Osteocyte (in vitro differentiated cells): ENCODE data around the gene FAM98B. TPM values are rescaled to one million over a fixed set of nuclear protein-coding genes. Genes with fewer than 3 reads are reported as not detected.

Experiments used
- DNase-seq: peaks from one replicate; pipeline ENCODE4 v3.0.0; 2021; ENCODE audit warnings: mixed read lengths; ENCODE audit not compliant: unreplicated experiment; ENCODE audit errors: extremely low spot score
- H3K27ac Mint-ChIP-seq: one replicate; pipeline ENCODE4 v1.8.0; 2021; ENCODE audit warnings: mild to moderate bottlenecking, mixed read lengths; ENCODE audit not compliant: unreplicated experiment
- H3K27me3 Mint-ChIP-seq: one replicate; pipeline ENCODE4 v1.8.0; 2021; ENCODE audit warnings: mixed read lengths; ENCODE audit not compliant: unreplicated experiment
- H3K36me3 Mint-ChIP-seq: one replicate; pipeline ENCODE4 v1.8.0; 2021; ENCODE audit warnings: mixed read lengths; ENCODE audit not compliant: unreplicated experiment
- H3K4me1 Mint-ChIP-seq: one replicate; pipeline ENCODE4 v1.8.0; 2021; ENCODE audit warnings: mixed read lengths; ENCODE audit not compliant: unreplicated experiment
- H3K4me3 Mint-ChIP-seq: one replicate; pipeline ENCODE4 v1.8.0; 2021; ENCODE audit warnings: mild to moderate bottlenecking, moderate library complexity, mixed read lengths; ENCODE audit not compliant: unreplicated experiment
- H3K9me3 Mint-ChIP-seq: one replicate; pipeline ENCODE4 v1.8.0; 2021; ENCODE audit warnings: mixed read lengths; ENCODE audit not compliant: unreplicated experiment
- total RNA-seq: library from RNA; stranded (reverse); gene quantifications from 2 replicates; pipeline ENCODE4 v1.2.1, GENCODE V29; 2021
- TF ChIP-seq, protein P1 (sequence below): fragments of 200-600 bp; sonication (generic); IDR thresholded peaks from 2 replicates; pipeline ENCODE4 v1.5.0; 2021; ENCODE audit warnings: antibody characterized with exemption, mild to moderate bottlenecking, moderate library complexity

Gene FAM98B
- total RNA-seq, 1 donor from 2014 or later: 19.3 TPM

DNA sequence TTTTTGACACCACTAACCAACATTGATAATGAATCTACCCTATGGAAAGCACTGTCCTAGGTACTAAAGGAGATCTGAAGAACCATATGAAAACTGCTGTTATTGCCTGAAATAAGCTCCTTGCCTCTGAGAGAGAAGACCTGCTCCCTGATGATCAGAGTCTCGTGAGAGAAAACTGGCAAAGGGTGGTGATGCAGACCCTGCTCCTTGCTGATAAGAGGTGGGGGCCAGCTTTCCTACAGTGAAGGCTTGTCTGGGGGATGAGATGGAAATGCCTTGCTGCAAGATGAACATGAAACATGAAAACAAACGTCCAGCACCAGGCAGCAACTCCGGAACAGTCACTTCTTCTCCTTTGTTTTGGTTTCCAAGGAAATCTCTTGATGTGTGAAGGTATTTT lies 78.8 kb downstream of the FAM98B start:
- Mint-ChIP-seq H3K9me3 (peaks cover 6% of the 10 kb centered on the region), H3K27me3 (peaks cover 16% of the 10 kb centered on the region), H3K4me1 (peaks cover 5% of the 10 kb centered on the region), H3K36me3 (no peaks in the 10 kb centered on the region), H3K27ac (no peak overlapping the region), H3K4me3 (no peak overlapping the region)
- DNase-seq: no peak
- TF ChIP-seq, protein P1, sequence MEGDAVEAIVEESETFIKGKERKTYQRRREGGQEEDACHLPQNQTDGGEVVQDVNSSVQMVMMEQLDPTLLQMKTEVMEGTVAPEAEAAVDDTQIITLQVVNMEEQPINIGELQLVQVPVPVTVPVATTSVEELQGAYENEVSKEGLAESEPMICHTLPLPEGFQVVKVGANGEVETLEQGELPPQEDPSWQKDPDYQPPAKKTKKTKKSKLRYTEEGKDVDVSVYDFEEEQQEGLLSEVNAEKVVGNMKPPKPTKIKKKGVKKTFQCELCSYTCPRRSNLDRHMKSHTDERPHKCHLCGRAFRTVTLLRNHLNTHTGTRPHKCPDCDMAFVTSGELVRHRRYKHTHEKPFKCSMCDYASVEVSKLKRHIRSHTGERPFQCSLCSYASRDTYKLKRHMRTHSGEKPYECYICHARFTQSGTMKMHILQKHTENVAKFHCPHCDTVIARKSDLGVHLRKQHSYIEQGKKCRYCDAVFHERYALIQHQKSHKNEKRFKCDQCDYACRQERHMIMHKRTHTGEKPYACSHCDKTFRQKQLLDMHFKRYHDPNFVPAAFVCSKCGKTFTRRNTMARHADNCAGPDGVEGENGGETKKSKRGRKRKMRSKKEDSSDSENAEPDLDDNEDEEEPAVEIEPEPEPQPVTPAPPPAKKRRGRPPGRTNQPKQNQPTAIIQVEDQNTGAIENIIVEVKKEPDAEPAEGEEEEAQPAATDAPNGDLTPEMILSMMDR: no peak

DNA sequence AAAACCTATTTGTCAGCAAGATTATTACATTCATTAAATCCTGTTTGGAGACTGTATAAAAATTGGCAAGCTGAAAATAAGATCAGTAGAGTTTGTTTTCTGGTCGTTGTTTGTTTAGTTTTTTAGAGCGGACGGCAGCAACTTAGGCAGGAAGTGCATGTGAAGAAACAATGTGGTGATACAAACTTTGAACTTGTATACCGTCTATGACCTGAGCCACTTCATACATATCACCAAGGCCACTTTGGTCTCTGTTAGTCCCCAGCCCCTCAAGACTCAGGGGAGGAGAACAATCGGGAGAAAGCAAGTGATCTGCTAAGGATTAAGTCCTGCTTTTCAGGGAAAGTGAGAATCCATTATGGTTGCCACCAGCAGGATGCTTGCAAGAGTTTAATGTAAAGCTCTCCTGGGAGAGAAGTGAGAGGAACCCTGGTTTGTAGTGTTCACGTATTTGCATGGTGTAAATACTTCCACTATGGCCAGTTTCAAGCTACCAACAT lies 79.5 kb downstream of the FAM98B start:
- Mint-ChIP-seq H3K9me3 (peaks cover 6% of the 10 kb centered on the region), H3K27ac (no peak overlapping the region), H3K36me3 (no peaks in the 10 kb centered on the region), H3K27me3 (peaks cover 12% of the 10 kb centered on the region), H3K4me1 (peaks cover 5% of the 10 kb centered on the region), H3K4me3 (no peak overlapping the region)
- TF ChIP-seq, protein P1: no peak
- DNase-seq: no peak

DNA sequence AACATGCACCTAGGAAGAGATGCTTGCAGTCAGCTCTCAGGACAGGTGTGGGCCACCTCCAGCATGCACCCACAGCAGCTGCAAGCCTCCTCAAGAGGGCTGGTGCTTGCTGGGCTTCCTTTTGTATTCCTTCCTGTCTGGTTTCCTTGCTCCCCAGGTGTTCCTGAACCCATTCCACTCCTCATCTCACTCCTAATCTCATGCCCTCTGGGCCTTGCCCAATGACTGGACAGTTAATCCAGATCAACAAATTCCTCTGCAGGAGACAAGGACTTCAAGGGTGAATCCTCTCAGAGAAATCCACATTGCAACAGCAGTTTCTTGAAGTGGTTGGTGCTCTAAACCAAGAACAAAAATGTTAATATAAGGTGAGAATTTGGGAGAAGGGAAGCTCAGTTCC lies 80.0 kb downstream of the FAM98B start:
- no peaks in the 10 kb centered on the region for H3K36me3 Mint-ChIP-seq
- DNase-seq: no peak
- peaks cover 9% of the 10 kb centered on the region for H3K27me3 Mint-ChIP-seq
- no peak overlapping the region for H3K4me3 Mint-ChIP-seq
- peaks cover 4% of the 10 kb centered on the region for H3K9me3 Mint-ChIP-seq
- TF ChIP-seq, protein P1: no peak
- no peak overlapping the region for H3K27ac Mint-ChIP-seq
- H3K4me1 Mint-ChIP-seq: peaks cover 5% of the 10 kb centered on the region

DNA sequence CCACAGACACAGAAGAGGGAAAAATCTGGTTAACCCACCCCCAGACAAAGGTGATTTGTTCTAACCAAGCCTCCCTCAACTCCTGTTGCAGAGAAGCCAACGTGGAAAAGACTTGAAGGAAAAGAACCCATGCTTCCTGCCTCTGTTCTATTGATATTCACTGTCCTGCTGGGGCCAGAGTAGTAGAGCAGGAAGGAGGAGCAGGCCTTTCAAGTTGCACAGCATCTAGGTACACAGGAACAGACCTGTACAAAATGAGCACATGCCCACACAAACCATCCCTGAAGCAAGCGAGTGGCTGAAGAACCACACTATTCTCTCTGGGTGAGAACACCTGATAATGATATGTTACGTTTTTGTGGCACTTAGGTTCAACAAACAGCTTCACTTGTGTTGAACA lies 80.8 kb downstream of the FAM98B start:
- Mint-ChIP-seq H3K27ac (no peak overlapping the region), H3K36me3 (no peaks in the 10 kb centered on the region), H3K9me3 (no peaks in the 10 kb centered on the region), H3K27me3 (peaks cover 6% of the 10 kb centered on the region), H3K4me1 (peaks cover 5% of the 10 kb centered on the region), H3K4me3 (no peak overlapping the region)
- no peak for DNase-seq
- TF ChIP-seq, protein P1: no peak

DNA sequence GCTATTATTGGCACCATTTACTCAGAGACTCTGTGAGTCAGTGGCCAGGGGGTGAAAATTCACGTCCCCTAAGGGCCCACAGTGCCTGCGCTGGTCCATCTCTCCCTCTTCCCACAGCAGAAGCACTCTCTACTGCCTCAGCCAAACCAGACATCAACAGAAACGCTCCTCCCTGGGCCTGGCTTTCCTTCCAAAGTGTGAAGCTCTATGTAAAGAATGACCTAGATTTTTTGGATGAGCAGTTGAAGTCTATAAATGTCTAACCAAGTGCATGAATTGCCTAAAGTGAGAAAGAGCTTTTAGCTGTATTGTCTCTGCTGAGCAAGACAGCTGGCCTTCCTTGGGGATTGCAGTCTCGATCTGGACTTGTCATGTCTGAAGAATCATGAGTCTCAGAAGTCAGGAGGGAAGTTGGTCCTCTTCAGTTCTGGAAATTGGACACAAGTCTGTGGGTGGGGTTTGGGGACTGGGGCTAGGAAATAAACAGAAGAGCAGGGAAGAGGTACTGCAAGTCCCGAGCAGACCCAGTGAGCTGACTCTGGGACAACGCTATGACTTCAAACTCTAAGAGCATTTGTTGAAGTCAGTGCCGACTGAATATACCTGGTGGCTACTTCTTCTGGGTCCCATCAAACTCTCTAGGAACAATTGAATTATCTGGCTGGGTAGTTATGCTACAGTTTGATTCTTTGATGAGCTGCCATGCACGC lies 81.7 kb downstream of the FAM98B start:
- TF ChIP-seq, protein P1: no peak
- DNase-seq: no peak

More for the DNA sequence above, 81.7 kb downstream of the FAM98B start:
- H3K4me1 Mint-ChIP-seq: peaks cover 5% of the 10 kb centered on the region
- no peak overlapping the region for H3K27ac Mint-ChIP-seq
- H3K27me3 Mint-ChIP-seq: peaks cover 6% of the 10 kb centered on the region
- H3K36me3 Mint-ChIP-seq: no peaks in the 10 kb centered on the region
- no peak overlapping the region for H3K4me3 Mint-ChIP-seq
- no peaks in the 10 kb centered on the region for H3K9me3 Mint-ChIP-seq
